SU-DHL-6 (cell line): ENCODE data around the gene CCDC13.

Experiments
- H2AFZ ChIP-seq: fragments of 200-600 bp; sonication (generic); 2 replicates; pipeline ENCODE4 v1.6.1; 2014; ENCODE audit warnings: low read depth, mild to moderate bottlenecking, moderate library complexity, mixed read lengths, antibody characterized with exemption, low read length; ENCODE audit not compliant: severe bottlenecking
- H3F3A ChIP-seq: fragments of 200-600 bp; shearing (Covaris generic); 2 replicates; pipeline ENCODE4 v1.6.0; 2016; ENCODE audit warnings: antibody characterized with exemption, mild to moderate bottlenecking; ENCODE audit not compliant: insufficient read depth
- H3K27ac ChIP-seq: fragments of 200-600 bp; sonication (generic); 2 replicates; pipeline ENCODE4 v1.5.1; 2016; ENCODE audit warnings: low read depth, mild to moderate bottlenecking, low read length, moderate library complexity, mixed read lengths
- H3K27me3 ChIP-seq: fragments of 200-600 bp; sonication (generic), shearing (Covaris generic); 2 replicates; pipeline ENCODE4 v1.6.0; 2014; ENCODE audit warnings: mild to moderate bottlenecking, low read length
- H3K36me3 ChIP-seq: fragments of 200-600 bp; sonication (generic); 2 replicates; pipeline ENCODE4 v1.6.1; 2014; ENCODE audit warnings: mild to moderate bottlenecking, low read length, mixed read lengths
- H3K4me2 ChIP-seq: fragments of 300-600, 200-600 bp; shearing (Covaris generic), sonication (generic); 2 replicates; pipeline ENCODE4 v1.6.0; 2014; ENCODE audit warnings: low read length, low read depth, mild to moderate bottlenecking; ENCODE audit not compliant: poor library complexity, severe bottlenecking
- H3K4me3 ChIP-seq: fragments of 200-600 bp; sonication (generic); 2 replicates; pipeline ENCODE4 v1.5.1; 2014; ENCODE audit warnings: antibody characterized with exemption, low read length, mild to moderate bottlenecking, mixed read lengths; ENCODE audit not compliant: insufficient read depth, poor library complexity, severe bottlenecking
- H3K79me2 ChIP-seq: fragments of 200-600 bp; sonication (generic); 2 replicates; pipeline ENCODE4 v1.6.1; 2014; ENCODE audit warnings: mild to moderate bottlenecking, low read length, moderate library complexity; ENCODE audit not compliant: insufficient read depth
- H3K9ac ChIP-seq: fragments of 200-600 bp; sonication (generic); 2 replicates; pipeline ENCODE4 v1.7.0; 2014; ENCODE audit warnings: mild to moderate bottlenecking, low read length
- H3K9me2 ChIP-seq: fragments of 200-600 bp; sonication (generic); replicated peaks from 2 replicates; pipeline ENCODE4 v1.6.1; 2014; ENCODE audit warnings: low read length; ENCODE audit not compliant: insufficient read depth
- H3K9me3 ChIP-seq: fragments of 200-600 bp; sonication (generic); 2 replicates; pipeline ENCODE4 v1.6.1; 2014; ENCODE audit warnings: low read length, mixed read lengths; ENCODE audit not compliant: insufficient read depth
- H4K20me1 ChIP-seq: fragments of 200-600 bp; sonication (generic); 2 replicates; pipeline ENCODE4 v1.6.1; 2014; ENCODE audit warnings: low read depth, mild to moderate bottlenecking, antibody characterized with exemption, low read length, moderate library complexity, mixed read lengths
- CTCF ChIP-seq: fragments of 200-600 bp; sonication (generic); IDR thresholded peaks from one replicate; pipeline ENCODE4 v1.5.1; 2017; ENCODE audit warnings: antibody characterized with exemption, mild to moderate bottlenecking, low read length, moderate library complexity; ENCODE audit not compliant: insufficient read depth, poor library complexity, severe bottlenecking
- EZH2phosphoT487 ChIP-seq: fragments of 200-600 bp; sonication (generic), shearing (Covaris generic); conservative IDR thresholded peaks from 2 replicates; pipeline ENCODE4 v1.6.1; 2018; ENCODE audit warnings: mild to moderate bottlenecking, antibody characterized with exemption, low read length, moderate library complexity, mixed read lengths

The CCDC13 gene

GRCh38 chr3:42819351-42819965 is 46.4 kb upstream of the CCDC13 start:
- Histone ChIP-seq H3K79me2 (no peaks in the 10 kb centered on the region), H3K4me2 (no peak overlapping the region), H3K4me3 (no peak overlapping the region), H3F3A (no peaks in the 10 kb centered on the region), H3K27me3 (no peaks in the 10 kb centered on the region), H3K9me3 (no peaks in the 10 kb centered on the region), H3K9me2 (no peaks in the 10 kb centered on the region), H3K36me3 (no peaks in the 10 kb centered on the region), H3K9ac (no peak overlapping the region), H2AFZ (no peak overlapping the region), H3K27ac (no peak overlapping the region), H4K20me1 (no peaks in the 10 kb centered on the region)
- TF ChIP-seq CTCF, result no peak
- no peak for TF ChIP-seq EZH2phosphoT487

- H3K27me3 ChIP-seq, result no peaks in the 10 kb centered on the region
- no peak overlapping the region for H2AFZ ChIP-seq
- no peaks in the 10 kb centered on the region for H3F3A ChIP-seq
- no peak overlapping the region for H3K4me2 ChIP-seq
- H3K9me2 ChIP-seq, result no peaks in the 10 kb centered on the region
- no peak overlapping the region for H3K9ac ChIP-seq
- H3K27ac ChIP-seq, result no peak overlapping the region
- no peaks in the 10 kb centered on the region for H4K20me1 ChIP-seq
- H3K9me3 ChIP-seq, result no peaks in the 10 kb centered on the region
- H3K79me2 ChIP-seq, result no peaks in the 10 kb centered on the region
- no peaks in the 10 kb centered on the region for H3K36me3 ChIP-seq
- no peak for TF ChIP-seq EZH2phosphoT487
- TF ChIP-seq CTCF, result no peak
- no peak overlapping the region for H3K4me3 ChIP-seq
Measured at GRCh38 chr3:42815826-42816225, 42.8 kb upstream of the CCDC13 start.

GRCh38 chr3:42814914-42815507 is 42.0 kb upstream of the CCDC13 start:
- TF ChIP-seq EZH2phosphoT487, result no peak
- no peak for TF ChIP-seq CTCF
- Histone ChIP-seq H3K36me3 (no peaks in the 10 kb centered on the region), H3K4me3 (no peak overlapping the region), H3K9me3 (no peaks in the 10 kb centered on the region), H2AFZ (no peak overlapping the region), H3K27ac (no peak overlapping the region), H3F3A (no peaks in the 10 kb centered on the region), H3K79me2 (no peaks in the 10 kb centered on the region), H3K27me3 (no peaks in the 10 kb centered on the region), H3K9me2 (no peaks in the 10 kb centered on the region), H3K9ac (no peak overlapping the region), H3K4me2 (no peak overlapping the region), H4K20me1 (no peaks in the 10 kb centered on the region)
